Esophagus muscularis mucosa (tissue), 4 donors: ENCODE measurements around the gene GMCL1. TPM values are rescaled to one million over a fixed set of nuclear protein-coding genes. Genes with fewer than 3 reads are reported as not detected.

ENCODE experiments used
- small RNA-seq, 3 donors: library from RNA; depleted of rRNA; stranded (forward); fragments of <200 nt; gene quantifications; one replicate each; pipeline ENCODE3, GENCODE V24; 2016
- total RNA-seq, 4 donors: library from RNA; depleted of rRNA; stranded (reverse); fragments of >200 nt; gene quantifications; one replicate each; pipeline versions ENCODE4 v1.1.0 to v1.2.1, GENCODE V29; 2016

The GMCL1 gene
- total RNA-seq, 4 donors from 2014 or later = 9.5 to 13.7 (median 10.3) TPM

Small RNA genes within 50 kb of the gene (small RNA-seq; reads per million reads assigned to genes)
- 0 reads per million in 3 donors for gene RPL23AP92

Other genes starting within 250 kb of the GMCL1 start
- 10 to 100 TPM; 27.8 to 53.2 (median 41.9) TPM for gene AAK1, start 185.9 kb upstream of the GMCL1 start, total RNA-seq
- 10 to 100 TPM; 44.9 to 94.8 (median 58.5) TPM for gene ANXA4, start 87.5 kb upstream of the GMCL1 start, total RNA-seq
- 10 to 100 TPM; 53.8 to 74.9 (median 62.9) TPM for gene SNRNP27, start 64.3 kb downstream of the GMCL1 start, total RNA-seq
- 10 to 100 TPM in 2 of 4 donors, 1 to 10 TPM in 2; 7.7 to 21.2 (median 11.5) TPM for gene MXD1, start 85.4 kb downstream of the GMCL1 start, total RNA-seq
- 1 to 10 TPM; 1.2 to 1.7 (median 1.6) TPM for gene ASPRV1, start 132.0 kb downstream of the GMCL1 start, total RNA-seq